Measurements from ENCODE around the gene UBTD1.

DNA sequence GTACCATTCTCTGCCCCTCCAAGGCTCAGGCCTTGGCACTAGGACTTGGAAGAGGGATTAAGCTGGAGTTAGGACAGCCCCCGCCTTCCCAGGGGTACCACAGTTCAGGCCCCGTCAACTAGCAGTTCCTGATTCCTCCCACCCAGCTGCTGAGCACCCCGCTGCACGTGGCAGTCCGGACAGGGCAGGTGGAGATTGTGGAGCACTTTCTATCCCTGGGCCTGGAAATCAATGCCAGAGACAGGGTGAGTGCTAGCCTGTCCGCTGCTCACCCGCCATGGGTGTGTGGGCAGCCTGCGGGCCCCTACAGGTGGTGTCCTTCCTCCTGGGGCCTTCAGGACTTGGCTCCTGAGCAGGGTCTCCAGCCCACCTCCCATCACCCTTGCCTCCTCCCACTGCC, 83.4 kb downstream of the UBTD1 start:
- TF ChIP-seq, protein P1, sequence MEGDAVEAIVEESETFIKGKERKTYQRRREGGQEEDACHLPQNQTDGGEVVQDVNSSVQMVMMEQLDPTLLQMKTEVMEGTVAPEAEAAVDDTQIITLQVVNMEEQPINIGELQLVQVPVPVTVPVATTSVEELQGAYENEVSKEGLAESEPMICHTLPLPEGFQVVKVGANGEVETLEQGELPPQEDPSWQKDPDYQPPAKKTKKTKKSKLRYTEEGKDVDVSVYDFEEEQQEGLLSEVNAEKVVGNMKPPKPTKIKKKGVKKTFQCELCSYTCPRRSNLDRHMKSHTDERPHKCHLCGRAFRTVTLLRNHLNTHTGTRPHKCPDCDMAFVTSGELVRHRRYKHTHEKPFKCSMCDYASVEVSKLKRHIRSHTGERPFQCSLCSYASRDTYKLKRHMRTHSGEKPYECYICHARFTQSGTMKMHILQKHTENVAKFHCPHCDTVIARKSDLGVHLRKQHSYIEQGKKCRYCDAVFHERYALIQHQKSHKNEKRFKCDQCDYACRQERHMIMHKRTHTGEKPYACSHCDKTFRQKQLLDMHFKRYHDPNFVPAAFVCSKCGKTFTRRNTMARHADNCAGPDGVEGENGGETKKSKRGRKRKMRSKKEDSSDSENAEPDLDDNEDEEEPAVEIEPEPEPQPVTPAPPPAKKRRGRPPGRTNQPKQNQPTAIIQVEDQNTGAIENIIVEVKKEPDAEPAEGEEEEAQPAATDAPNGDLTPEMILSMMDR (IDR thresholded peaks at IDR 0.05): no peak
- TF ChIP-seq ZFX (IDR thresholded peaks at IDR 0.05; ENCODE audit: borderline replicate concordance): no peak

All from 22Rv1 (cell line).